GM04504 (cell line): ENCODE data around the gene KDELR1.
"Not testable (repeated sequence)": the region's sequence is repeated elsewhere in the genome, so short reads cannot be mapped to it uniquely, and the experiment has no call there.

Experiments used
- DNase-seq: peaks from one replicate; pipeline ENCODE4 v3.0.0-alpha.2; 2012; ENCODE audit warnings: low read depth

Gene KDELR1

DNA sequence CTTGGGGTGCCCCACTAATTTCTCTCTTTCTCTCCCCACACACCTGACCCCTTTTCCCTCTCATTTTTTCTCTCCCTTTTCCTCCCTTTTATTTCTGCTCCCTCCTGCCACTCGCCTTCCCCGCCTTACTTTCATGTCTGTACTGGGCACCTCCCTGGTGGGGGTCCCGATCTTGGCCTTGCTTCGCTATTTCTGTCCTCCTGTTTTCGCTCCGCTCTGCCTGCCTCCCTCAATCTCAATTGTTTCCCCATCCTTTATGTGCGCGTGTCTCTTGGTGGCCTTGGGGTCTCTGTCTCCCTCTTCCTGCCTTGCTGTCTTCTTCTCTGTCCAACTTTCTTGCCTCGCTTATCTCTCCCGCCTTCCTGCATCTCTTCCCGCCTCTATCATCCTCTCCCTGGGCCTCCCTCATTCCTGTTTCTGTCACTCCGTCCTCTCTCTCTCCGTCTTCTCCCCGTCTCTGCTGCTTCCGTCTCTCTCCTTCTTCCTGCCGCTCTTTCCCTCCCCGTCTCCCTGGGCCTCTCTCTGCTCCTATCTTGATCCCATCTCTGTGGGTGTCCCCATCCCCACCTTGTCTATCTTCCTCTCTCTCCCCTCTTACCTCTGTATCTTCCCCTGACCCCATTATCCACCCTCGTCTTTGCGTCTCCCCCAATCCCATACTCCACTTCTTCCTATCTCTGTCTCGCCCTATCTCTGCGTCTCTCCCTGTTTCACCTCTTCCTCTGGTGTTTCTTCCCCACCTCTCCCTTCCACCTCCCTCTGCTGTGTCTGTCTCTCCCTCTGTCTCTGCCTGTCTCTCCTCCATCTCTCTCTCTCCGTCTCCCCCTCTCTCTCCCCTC, 6.1 kb upstream of the KDELR1 start:
- no peak for DNase-seq

DNA sequence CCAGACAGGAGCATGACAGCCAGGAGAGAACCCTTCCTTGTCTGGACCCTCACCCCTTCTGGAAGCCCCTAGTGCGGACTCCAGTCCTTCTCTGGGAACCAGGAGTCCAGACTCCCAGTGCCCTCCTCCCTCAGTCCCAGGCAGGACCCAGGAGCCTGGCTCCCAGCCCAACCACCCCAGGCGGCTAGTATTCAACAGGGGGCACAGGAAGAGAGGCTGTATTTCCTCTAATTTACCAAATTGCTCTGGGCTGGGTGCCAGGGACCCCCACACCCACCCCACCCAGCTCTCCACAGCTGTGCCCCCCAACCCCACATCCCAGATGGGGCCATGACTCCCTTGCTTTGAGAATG, 5.4 kb upstream of the KDELR1 start:
- no peak for DNase-seq

DNA sequence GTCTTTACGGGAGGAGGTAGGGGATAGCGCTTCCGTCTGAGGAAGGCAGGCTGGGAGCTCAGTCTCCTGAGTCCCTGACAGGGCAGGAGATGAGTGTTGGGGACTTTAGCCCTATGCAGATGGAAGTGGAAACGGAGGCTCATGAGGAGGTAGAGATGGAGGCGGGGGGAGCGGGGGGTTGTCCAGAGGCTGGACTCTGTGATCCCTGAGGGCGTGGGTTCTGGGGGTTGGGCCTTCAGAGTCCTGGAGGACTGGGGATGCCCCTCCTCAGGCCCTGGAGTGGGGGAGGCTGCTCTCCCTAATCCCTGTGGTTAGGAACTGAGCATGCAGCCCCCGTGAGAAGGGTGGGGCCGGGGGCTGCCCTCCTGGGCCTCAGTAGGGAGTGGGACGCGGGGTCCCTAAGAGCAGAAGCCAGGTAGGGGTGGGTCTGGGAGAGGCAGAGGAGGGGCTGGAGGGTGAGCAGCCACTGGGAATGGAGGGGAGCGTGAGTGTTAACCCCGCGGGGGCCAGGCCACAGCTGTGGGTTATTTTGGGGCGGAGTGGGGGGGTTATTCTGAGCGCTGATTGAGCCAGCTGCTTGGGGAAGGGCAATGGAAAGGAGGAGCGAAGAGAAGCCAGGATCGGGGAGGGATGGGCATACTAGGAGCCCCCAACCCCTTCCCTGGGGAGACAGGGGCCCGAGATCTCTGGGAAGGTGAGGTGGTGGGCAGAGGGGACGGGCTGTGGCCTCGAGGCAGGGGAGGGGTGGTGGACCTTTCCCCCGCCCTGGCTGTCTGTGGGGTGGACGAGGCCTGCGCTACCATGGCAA, 4.9 kb upstream of the KDELR1 start:
- no peak for DNase-seq

DNA sequence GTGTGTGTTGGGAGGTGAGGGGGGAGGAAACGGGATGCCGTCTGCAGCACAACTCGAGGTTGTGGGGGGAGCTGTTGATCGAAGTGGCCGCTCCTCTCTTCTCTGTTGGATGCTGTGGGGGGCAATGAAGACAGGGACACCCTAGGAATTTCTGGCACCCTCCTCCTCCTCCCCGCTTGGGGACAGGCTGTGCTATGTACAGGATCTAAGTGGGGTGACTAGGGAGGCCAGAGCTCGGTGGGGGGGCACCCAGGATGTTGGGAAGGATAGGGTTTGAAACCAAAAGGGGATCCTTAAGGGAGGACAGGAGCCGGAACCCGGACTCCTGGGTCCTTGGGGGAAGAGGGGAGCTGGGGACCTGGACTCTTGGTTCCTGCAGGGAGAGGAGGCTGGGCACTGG, 4.1 kb upstream of the KDELR1 start:
- no peak for DNase-seq

DNA sequence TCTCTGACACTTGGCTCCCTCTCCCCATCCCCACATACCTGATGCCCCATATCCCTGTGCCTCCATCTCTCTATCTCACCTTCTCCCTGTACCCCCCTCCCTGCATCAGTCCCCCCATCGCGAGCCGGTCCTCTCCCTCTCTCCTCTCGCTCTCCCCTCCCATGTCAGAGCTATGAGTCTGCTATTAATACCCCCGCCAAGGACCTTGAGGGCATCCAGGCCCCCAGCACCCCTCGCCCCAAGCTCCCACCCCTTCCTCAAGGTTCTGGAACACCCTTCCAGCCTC, 3.8 kb upstream of the KDELR1 start:
- DNase-seq, result no peak

DNA sequence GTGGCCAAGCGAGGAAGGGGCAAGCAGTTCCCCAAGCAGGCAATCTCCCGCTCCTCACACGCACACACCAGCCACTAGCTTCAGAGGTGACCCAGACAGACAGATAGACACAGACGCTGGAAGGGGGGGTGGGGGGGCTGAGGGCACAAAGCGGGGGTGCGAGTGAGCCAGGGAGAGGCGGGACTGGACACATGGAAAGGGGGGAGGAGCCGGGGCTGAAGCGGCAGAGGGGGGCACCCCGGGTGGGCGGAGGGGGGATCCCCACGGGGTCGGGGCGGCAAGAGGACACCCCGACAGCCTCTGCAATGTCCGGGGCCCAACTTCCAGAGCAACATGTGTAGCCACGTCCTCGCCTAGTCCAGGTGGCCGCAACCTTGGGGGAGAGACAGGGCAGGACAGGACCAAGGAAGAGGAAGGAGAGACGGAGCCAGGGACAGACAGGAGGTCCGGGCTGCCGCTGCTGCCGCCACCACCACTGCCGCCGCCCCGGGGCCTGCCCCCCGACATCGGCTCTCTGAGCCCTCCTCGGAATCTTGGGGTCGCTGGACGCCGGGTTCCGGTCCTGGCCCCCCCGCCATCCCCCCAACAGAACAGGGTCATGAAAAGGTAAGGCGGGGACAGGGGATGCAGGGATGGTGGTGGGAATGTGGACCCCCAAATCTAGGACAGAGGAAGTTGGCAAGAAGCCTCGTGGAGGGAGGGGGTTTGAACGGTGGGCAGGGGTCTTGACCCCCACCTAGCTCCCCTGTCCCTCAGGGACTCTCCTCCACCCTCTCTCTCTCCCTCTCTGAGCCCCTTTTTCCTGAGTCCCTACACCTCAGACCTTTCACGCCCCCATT, 3.2 kb upstream of the KDELR1 start:
- no peak for DNase-seq

DNA sequence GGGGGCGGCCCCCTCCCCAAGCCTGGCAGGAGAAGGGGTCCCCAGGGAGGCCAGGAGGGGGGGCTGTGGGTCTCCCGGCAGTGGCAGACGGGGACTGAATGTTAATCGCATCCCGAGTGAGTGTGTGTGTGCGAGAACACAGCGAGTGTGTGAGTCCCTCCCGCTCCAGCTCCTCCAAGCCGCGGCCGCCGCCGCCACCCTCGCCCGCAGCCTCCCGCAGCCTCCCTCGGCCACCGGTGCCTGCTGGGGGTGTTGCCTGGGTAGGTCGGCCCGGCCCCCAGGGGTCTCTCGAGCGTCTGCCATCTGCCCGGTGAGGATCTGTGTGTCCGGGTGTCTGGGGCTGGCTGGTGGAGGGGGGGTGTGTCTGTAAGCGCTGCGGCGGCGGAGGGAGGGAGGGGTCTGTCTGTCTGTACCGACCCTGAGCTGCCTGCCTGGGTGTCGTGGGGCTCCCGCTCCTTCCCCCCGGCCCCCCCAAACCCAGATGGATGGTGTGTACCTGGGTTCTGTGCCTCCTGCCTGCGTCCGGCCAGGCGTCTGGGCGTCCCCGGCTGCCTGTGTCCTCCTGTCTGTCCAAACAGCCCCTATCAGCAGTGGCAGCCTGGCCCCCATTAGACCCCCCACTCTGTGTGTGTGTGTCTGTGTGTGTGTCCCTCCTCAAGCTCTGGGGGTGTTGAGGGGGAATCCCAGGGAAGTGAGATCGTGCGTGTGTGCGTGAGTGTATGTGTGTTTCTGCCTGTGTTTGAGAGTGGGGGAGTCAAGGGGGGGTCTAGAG, 2.4 kb upstream of the KDELR1 start, which contains the start of gene GRIN2D:
Gene GRIN2D (plus strand): TSS at position 110 of the 772 bp plus-strand sequence. CDS start 4,725 bp downstream, outside the sequence.
- DNase-seq, result no peak

DNA sequence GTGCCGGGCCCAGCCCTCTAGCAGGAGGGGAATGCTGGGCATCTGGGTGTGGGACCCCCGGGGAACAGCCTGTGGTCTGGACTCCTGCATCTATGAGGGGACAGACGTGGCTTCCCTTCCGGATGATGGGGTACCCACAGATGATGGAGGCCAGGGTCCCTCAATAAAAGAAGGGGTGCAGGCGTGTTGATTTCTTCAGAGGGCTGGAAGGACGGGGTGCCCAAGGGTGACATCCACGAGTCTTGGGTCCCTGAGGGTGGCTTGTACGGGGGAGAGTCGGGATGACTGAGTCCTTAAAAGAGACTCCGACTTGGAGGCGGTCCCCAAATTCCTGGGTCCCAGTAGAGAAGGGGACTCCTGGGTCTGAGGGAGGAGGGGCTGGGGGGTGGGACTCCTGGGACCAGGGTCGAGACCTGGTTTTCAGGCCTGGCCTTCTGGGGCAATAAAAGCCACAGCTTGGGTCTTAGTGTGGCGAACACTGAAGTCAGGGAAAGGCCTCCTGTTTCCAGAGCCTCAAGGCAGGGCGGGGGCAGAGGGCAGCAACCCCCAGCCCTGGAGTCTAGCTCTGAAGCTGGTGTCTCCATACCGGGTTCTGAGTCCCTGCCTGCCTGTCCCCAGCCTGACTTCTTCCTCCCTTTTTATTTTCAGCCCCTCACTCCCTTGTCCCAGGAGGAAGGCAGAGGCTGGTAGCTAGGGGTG, 1.7 kb upstream of the KDELR1 start:
- DNase-seq, result no peak

DNA sequence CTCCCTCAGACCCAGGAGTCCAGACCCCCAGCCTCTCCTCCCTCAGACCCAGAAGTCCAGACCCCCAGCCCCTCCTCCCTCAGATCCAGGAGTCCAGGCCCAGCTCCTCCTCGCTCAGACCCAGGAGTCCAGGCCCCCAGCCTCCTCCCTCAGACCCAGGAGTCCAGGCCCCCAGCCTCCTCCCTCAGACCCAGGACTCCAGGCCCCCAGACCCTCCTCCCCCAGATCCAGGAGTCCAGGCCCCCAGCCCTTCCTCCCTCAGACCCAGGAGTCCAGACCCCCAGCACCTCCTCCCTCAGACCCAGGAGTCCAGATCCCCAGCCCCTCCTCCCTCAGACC, 624 bp upstream of the KDELR1 start:
- DNase-seq, result not testable (repeated sequence)

DNA sequence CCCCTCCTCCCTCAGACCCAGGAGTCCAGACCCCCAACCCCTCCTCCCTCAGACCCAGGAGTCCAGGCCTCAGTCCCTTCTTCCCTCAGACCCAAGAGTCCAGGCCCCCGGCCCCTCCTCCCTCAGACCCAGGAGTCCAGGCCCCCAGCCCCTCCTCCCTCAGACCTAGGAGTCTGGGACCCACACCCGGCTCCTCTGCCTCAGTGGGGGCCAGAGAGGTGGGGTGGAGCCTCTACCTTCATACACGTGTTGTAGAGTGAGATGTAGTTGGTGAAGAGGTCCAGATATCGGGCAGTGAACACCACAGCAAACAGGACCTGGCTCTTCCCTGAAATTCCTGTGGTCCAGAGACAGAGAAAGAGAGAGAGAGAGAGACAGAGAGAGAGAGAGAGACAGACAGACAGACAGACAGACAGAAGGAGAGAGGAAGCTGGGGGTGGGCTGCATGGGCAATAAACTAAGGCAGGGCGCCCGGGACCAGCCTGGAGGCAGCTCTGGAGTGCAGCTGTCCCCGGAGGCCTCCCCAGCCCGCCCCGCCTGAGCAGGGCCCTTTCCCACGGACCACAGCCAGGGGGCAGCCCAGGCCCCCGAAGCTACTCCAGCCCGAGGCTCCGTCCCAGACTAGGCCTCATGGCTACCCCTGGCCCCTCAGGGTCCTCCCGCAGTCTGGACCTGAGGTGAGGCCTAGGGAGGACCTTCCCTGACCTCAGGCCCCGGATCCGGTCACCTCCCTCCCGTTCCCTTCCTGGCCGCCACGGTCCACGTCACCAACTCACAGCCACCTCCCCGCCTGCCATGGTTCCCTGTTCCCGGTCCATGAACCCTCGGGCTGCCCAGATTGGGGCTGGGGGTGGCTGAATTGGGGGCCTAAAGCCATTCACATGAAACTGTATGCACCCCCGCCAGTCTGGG, 907 bp downstream of the KDELR1 start:
- DNase-seq, result no peak

DNA sequence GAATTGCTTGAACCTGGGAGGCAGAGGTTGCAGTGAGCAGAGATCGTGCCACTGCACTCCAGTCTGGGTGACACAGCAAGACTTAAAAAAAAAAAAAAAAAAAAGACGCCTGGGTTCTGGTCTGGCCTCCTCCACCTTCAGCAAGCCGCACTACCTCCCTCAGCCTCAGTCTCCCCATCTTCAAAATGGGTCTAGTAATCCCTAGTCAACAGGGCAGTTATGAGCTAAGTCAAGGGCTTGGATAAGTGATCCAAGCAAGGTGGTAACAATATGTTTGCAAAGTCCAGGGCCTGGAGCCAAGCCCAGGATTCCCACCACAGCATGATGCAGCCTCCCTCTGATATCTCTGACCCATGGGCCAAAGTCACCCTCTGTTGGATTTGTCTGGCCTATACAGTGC, 4.4 kb downstream of the KDELR1 start:
- DNase-seq, result no peak

DNA sequence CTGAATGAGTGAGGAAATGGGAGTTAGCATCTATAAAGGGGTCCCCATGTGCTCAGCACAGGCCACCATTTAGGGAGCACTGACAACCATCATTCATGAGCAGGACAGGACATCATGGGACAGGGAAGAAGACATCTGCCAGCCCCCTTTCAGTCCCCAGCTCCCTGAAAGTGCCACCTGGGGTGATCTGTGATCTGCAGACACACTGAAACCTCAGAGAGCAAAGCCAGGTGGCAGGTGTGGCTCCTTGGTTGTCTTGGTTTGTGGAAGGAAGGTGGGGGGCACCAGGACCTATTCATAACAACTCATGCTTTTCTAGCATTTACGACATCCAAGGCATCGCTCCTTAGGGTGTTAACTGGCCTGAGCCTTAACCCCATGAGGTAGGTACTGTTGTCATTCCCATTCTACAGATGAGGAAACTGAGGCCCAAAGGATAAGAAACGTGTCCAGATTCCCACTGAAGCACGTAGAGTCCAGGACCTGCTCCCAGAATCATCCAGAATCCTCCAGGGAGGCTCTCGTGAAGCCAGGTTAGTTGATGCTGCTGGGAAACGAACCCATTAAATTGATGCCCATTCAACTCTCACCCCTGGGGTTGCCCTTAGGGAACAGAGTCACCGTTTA, 5.8 kb downstream of the KDELR1 start:
- DNase-seq, result no peak

DNA sequence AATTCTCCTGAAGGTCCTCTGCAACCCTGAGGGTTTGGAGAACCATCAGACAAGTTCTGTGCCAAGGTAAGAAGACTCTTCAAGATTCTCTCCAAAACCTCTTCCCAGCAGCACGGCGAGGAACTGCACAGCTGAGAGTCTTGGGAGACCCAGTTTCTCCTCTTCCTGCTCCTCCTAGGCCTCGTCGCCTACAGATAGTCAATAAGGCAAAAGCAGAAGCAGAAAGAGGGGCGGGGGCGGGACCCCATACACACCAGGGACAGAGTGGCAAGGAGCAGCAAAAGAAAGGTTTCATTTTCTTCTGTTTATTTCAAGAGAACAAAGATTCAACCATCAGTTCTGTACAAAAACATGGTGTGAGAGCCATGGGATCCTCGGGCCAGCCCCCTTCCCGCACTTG, 9.1 kb downstream of the KDELR1 start:
- DNase-seq, result no peak

DNA sequence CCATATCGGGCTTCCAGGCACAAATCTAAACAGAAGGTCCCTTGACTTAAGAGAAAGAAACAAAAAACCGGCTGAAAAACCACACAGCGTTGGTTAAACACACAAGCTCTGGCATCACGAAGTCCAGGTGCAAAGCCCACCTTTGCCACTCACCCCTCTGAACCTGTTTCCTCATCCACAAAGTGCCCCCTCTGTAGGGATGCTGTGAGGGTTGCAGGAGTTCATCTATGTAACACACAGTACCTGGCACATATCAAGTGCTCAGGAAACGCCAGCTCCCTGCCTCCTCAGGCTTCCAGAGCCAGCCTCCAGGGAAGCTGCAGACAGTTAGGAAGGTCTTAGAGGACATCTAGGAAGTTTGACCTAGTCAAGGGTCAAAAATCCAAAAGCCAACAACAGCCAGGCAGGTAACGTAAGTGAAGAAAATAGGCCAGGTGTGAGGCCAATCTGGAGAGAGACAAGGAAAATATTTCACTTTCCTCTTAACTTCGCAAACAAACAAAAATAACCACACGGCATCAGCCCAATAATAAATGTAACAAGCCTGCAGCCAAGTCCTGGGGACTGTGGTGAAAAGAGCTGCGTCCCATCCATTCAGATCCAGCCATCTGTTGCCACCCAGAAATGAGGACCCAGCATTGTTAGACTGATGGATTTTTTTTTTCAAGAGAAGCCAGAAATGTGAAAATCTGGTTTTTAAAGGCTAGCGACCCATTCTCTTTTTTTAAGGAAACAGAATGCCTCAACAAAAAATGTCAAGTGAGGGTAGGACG, 10.0 kb downstream of the KDELR1 start:
- DNase-seq, result no peak

DNA sequence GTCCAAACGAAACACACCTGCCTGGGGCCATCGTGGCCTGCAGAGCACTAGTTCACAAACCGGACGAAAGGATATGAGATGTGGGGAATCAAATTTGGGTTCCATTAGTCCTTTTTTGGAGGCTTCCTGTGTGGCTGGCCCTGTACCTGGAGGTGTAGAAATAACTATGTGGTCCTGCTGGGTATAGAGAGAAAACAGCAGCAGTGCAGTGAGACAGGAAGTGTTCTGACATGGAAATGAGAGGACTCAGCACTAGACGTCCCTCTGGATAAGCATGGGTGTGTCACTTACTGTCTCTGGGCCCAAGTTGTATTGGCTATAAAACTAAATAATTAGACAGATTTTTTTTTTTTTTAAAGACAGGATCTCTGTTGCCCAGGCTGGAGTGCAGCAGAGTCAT, 12.3 kb downstream of the KDELR1 start:
- DNase-seq, result no peak

DNA sequence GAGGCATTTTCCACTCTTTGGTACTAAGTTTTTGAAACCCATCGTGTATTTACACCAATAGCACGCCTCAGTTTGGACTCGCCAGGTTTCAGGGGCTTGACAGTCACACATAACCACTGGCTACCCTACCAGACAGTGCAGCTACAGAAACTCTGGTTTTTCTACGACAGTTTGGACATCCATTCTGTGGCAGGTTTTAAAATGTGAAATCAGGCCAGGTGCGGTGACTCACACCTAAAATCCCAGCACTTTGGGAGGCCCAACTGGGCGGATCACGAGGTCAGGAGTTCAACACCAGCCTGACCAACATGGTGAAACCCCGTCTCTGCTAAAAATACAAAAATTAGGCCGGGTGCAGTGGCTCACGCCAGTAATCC, 13.2 kb downstream of the KDELR1 start:
- no peak for DNase-seq

DNA sequence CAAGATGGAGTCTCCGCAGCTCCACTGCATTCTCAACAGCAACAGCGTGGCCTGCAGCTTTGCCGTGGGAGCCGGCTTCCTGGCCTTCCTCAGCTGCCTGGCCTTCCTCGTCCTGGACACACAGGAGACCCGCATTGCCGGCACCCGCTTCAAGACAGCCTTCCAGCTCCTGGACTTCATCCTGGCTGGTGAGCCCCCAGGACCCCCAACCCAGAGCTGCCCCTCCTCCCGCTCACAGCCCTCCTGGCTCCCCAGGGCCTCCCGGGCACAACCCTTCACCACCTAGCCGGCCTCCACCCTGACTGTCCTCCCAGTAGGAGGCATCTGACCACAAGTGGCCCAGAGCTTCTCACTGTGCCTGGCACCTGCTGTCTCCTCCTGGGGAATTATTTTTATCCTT, 17.8 kb downstream of the KDELR1 start:
- DNase-seq, result no peak

DNA sequence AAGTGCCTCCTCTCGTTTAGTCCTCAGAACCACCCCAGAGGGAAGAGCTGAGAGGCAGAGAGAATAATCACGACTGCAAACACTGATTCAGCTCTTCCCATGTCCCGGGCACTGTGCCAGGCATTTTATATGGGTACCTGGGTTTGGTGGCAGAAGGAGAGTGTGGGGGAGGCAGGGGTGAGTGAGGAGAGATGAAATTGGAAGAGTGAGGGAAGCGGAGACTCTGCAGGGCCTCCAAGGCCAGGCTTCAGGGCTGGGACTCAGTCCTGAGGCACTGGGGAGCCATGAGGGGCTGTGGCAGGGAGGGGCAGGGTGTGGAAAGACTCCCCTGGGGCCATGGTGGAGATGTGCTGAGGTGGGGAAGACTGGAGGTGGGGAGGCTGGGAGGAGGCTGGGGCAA, 18.4 kb downstream of the KDELR1 start:
- no peak for DNase-seq

DNA sequence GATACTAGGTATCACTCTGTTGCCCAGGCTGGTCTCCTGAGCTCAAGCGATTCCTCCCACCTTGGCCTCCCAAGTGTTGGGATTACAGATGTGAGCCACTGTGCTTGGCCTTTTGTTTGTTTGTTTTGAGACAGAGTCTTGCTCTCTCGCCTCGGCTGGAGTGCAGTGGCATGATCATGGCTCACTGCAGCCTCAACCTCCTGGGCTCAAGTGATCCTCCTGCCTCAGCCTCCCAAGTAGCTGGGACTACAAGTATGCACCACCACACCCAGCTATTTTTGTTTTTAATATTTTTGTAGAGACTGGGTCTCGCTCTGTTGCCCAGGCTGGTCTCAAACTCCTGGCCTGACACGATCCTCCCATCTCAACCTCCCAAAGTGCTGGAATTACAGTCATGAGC, 19.6 kb downstream of the KDELR1 start:
- DNase-seq, result not testable (repeated sequence)
